HepG2 (cell line): ENCODE data around the gene SLC2A10. TPM values are rescaled to one million over a fixed set of nuclear protein-coding genes. Genes with fewer than 3 reads are reported as not detected.

ENCODE experiments used
- AKNA ChIP-seq: sonication (generic); formaldehyde crosslinking; IDR thresholded peaks from 2 replicates; pipeline ENCODE4 v1.4.0; 2020; ENCODE audit warnings: missing genetic modification reagents, borderline replicate concordance
- CEBPZ ChIP-seq: IDR thresholded peaks from 2 replicates; pipeline ENCODE4 v1.6.1; 2012; ENCODE audit warnings: low read length, improper control_type of control experiment
- E2F5 ChIP-seq: sonication (generic); formaldehyde crosslinking; conservative IDR thresholded peaks from 2 replicates; pipeline ENCODE4 v1.4.0; 2020; ENCODE audit warnings: missing genetic modification reagents
- FIP1L1 ChIP-seq: fragments of 200-400 bp; formaldehyde crosslinking; IDR thresholded peaks from 2 replicates; pipeline ENCODE4 v1.6.1; 2018; ENCODE audit warnings: low read depth, mild to moderate bottlenecking, low read length, moderate library complexity, borderline replicate concordance; ENCODE audit not compliant: insufficient read depth
- FOXA1 ChIP-seq, 2 experiments: fragments of 450-650 bp in 1 of 2; sonication (generic) in 1 of 2; formaldehyde crosslinking in 1 of 2; IDR thresholded peaks; 2 replicates each; pipeline versions ENCODE4 v1.4.0 to v1.6.1; 2016 to 2020; ENCODE audit warnings: missing genetic modification reagents in 1 of 2
- HBP1 ChIP-seq: IDR thresholded peaks from 2 replicates; pipeline ENCODE4 v1.6.1; 2016; ENCODE audit warnings: low read depth, control low read depth
- IKZF5 ChIP-seq: IDR thresholded peaks from 2 replicates; pipeline ENCODE4 v1.6.1; 2018; ENCODE audit warnings: missing genetic modification reagents, mild to moderate bottlenecking, missing compliant biosample characterization
- JUND ChIP-seq: sonication (generic); formaldehyde crosslinking; IDR thresholded peaks from 2 replicates; pipeline ENCODE4 v1.8.0; 2022; ENCODE audit warnings: mild to moderate bottlenecking, missing genetic modification reagents
- MTA1 ChIP-seq: sonication (generic); formaldehyde crosslinking; IDR thresholded peaks from 2 replicates; pipeline ENCODE4 v1.4.0; 2020; ENCODE audit warnings: missing genetic modification reagents, mild to moderate bottlenecking, borderline replicate concordance
- REXO4 ChIP-seq: sonication (generic); formaldehyde crosslinking; IDR thresholded peaks from 2 replicates; pipeline ENCODE4 v1.8.0; 2022; ENCODE audit warnings: missing genetic modification reagents, mild to moderate bottlenecking, borderline replicate concordance
- SOX5 ChIP-seq: IDR thresholded peaks from 2 replicates; pipeline ENCODE4 v1.6.1; 2016; ENCODE audit warnings: borderline replicate concordance
- TCF7 ChIP-seq: sonication (generic); IDR thresholded peaks from 2 replicates; pipeline ENCODE4 v1.6.1; 2016; ENCODE audit warnings: antibody characterized with exemption, low read depth
- U2AF1 ChIP-seq: fragments of 200-400 bp; formaldehyde crosslinking; optimal IDR thresholded peaks from 2 replicates; pipeline ENCODE3; 2017; ENCODE audit warnings: mild to moderate bottlenecking, low read depth, low read length
- ZNF567 ChIP-seq: sonication (generic); formaldehyde crosslinking; IDR thresholded peaks from 2 replicates; pipeline ENCODE4 v1.8.1; 2023; ENCODE audit warnings: mild to moderate bottlenecking, missing genetic modification reagents, borderline replicate concordance
- ZNF713 ChIP-seq: sonication (generic); formaldehyde crosslinking; IDR thresholded peaks from 2 replicates; pipeline ENCODE4 v1.4.0; 2020; ENCODE audit warnings: mild to moderate bottlenecking, missing genetic modification reagents
- ZNF775 ChIP-seq: sonication (generic); formaldehyde crosslinking; IDR thresholded peaks from 2 replicates; pipeline ENCODE4 v1.4.0; 2020; ENCODE audit warnings: missing genetic modification reagents, mild to moderate bottlenecking, moderate library complexity, borderline replicate concordance
- ZSCAN30 ChIP-seq: sonication (generic); formaldehyde crosslinking; IDR thresholded peaks from 2 replicates; pipeline ENCODE4 v1.5.0; 2020; ENCODE audit warnings: mild to moderate bottlenecking, missing genetic modification reagents
- ZZZ3 ChIP-seq: sonication (generic); formaldehyde crosslinking; IDR thresholded peaks from 2 replicates; pipeline ENCODE4 v1.4.0; 2020; ENCODE audit warnings: missing genetic modification reagents, mild to moderate bottlenecking, borderline replicate concordance
- polyA plus RNA-seq, 8 experiments: library from polyadenylated mRNA; depleted of rRNA in 3 of 8; stranded (reverse) in 7 of 8; unstranded in 1 of 8; fragments of >200 nt; fragmentation: Illumina TruSeq in 4 of 8; extraction: Trizol in 4 of 8; gene quantifications; 2 replicates each; pipeline versions ENCODE4 v1.2.1 to v1.2.3, GENCODE V29; 2011 to 2016; ENCODE audit warnings: low read depth in 4 of 8, missing spikeins in 1 of 8, mixed read lengths in 1 of 8; ENCODE audit not compliant: insufficient read depth in 1 of 8
- total RNA-seq, 5 experiments: library from RNA; depleted of rRNA; stranded (reverse); fragments of >200 nt; fragmentation: Illumina TruSeq; extraction: Trizol; gene quantifications; 2 replicates each; pipeline ENCODE4 v1.2.3, GENCODE V29; 2016; ENCODE audit warnings: low read depth in 1 of 5

Gene SLC2A10
- total and polyA plus RNA-seq, 2 of the 13 experiments (the other 11 are each of a cell fraction or from before 2014, with no cell fraction given) = 16.0 to 18.4 TPM

GRCh38 chr20:46709055-46709458, 392 bp upstream of the SLC2A10 start (continued):
- TF ChIP-seq REXO4 (CRISPR knock-in tag) (peak; percentile 25; the same call in 1 of the 2 replicates), U2AF1 (no peak), E2F5 (CRISPR knock-in tag) (no peak), CEBPZ (no peak), TCF7 (no peak), ZNF713 (CRISPR knock-in tag) (0 out of 2 replicates have a peak, but pooled peaks have one; percentile 36), JUND (CRISPR knock-in tag) (no peak), SOX5 (CRISPR knock-in tag) (0 out of 2 replicates have a peak, but pooled peaks have one; percentile 15), FIP1L1 (no peak), HBP1 (CRISPR knock-in tag) (no peak), AKNA (no peak), MTA1 (peak; percentile 51; the same call in 1 of the 2 replicates), ZNF775 (no peak), ZNF567 (CRISPR knock-in tag) (no peak), FOXA1 (IDR thresholded peaks at IDR 0.05) (no peak), FOXA1 (CRISPR knock-in tag; IDR thresholded peaks at IDR 0.05) (no peak), IKZF5 (no peak; the same call in 1 of the 2 replicates), ZSCAN30 (CRISPR knock-in tag) (no peak), ZZZ3 (peak; percentile 20; the same call in 1 of the 2 replicates)
